HG02798 (cell line): ENCODE data around the gene KRT32.

Experiments used
- ATAC-seq: cut with Tn5 transposase; IDR thresholded peaks from one replicate; pipeline ENCODE4 v1.9.1; 2021; ENCODE audit warnings: mild to moderate bottlenecking; ENCODE audit not compliant: unreplicated experiment, poor library complexity

KRT32 gene

GRCh38 chr17:41411072-41411840 lies 55.9 kb downstream of the KRT32 start:
- no peak for ATAC-seq
